Mucosa of gallbladder (tissue), 1 donor: Measurements from ENCODE around the gene TMEM86A. TPM values are rescaled to one million over a fixed set of nuclear protein-coding genes. Genes with fewer than 3 reads are reported as not detected.
A peak's percentile ranks its signal among the peaks of the same experiment; 100 is the strongest.

ENCODE experiments used
- DNase-seq: peaks from one replicate; pipeline ENCODE4 v3.0.0-alpha.2; 2020; ENCODE audit warnings: low spot score
- total RNA-seq: library from RNA; stranded (reverse); gene quantifications from one replicate; pipeline ENCODE4 v1.2.1, GENCODE V29; 2021
- donor health status: DM: no; HTN: no; CAD: no.

TMEM86A gene
- total RNA-seq, 1 donor from 2014 or later, result 20.1 TPM

- no peak for DNase-seq
These were observed 1.8 kb downstream of the TMEM86A start for GRCh38 chr11:18700375-18700774.

DNA sequence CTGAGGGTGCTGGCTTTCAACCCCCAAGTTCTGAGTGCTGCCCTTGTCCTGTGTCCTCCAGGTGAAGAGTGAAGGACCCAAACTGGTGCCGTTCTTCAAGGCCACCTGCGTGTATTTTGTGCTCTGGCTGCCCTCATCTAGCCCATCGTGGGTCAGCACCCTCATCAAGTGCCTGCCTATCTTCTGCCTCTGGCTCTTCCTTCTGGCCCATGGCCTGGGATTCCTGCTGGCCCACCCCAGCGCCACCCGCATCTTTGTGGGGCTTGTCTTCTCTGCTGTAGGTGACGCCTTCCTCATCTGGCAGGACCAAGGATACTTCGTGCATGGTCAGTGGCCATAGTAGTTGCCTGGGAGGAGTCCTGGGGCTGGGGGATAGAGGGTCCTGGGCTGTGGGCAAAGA lies 2.3 kb downstream of the TMEM86A start:
- DNase-seq, result no peak

- DNase-seq, result no peak
These were observed 3.1 kb downstream of the TMEM86A start for GRCh38 chr11:18701614-18702216.

GRCh38 chr11:18703001-18703763 lies 4.6 kb downstream of the TMEM86A start:
- DNase-seq, result no peak

GRCh38 chr11:18704045-18704645 lies 5.6 kb downstream of the TMEM86A start:
- DNase-seq, result no peak

GRCh38 chr11:18704698-18705097 lies 6.1 kb downstream of the TMEM86A start:
- DNase-seq, result no peak

DNA sequence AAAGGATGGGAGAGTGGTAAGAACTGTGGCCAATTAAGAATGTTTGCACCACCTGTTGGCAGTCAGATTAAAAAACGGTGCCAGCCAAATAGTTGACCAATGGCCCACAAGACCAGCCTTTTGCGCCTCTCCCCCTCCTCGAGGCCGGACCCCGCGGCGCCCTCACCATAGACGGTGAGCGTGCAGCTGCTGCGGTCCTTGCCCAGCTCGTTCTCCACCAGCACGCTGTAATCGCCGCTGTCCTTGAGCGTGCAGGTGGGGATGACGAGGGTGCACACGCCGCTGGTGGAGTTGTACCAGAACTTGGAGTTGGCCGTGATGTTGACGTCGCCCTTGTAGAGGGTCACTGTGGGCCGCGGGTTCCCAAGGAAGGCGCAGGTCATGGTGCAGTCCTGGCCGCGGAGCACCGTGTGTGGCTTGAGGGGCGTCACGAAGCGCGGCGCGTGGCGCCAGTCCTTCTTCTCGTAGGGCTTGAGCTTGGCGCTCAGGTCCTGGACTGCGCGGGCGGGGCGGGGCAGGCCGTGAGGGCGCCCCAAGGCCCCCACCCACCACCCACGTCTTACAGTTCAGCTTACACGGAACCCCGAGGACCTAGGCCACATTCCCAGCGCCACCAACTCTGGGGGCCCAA lies 7.2 kb downstream of the TMEM86A start:
- DNase-seq, result peak; percentile 35

DNA sequence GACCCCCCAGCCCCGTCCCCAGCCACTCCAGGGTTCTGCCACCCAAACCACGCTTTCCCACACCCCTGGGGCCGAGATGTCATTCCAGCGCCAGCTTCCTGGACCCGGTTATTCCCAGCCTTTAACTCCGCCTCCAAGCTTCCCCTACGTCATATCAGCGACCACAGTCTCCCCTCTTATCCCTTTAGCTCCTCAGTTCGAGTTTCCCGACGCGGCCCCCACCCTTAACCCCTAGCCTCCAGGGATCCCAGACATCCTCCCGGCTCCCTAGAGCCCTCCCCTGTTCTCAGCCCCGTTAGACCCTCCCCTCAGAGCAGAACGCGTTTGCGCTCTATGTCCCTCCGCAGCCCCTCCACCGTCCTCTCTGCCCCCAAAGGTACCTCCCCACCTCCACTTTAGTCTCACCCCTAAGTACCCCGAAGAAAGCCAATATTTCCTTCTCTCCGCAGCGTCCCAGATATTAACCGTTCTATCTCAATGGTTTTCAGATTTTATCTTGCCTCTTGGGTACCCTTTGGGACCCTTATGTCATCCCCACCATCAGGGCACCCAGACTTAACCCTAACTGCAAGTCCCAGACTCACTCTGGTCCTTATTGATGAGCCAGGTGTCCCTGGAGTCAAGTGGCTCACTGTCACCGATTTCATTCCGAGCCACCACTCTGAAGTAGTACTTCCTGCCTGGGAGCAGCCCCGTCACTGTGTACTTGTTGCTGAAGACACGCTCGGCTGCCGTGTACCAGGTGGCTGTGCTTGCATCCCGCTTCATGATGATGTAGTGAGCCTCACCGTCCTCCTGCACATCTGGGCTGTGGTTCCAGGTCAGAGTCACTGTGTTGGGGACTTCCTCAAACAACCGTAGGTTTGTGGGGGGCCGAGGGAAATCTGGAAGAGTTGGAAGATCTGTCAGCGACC lies 8.0 kb downstream of the TMEM86A start:
- DNase-seq, result peak; percentile 68

DNA sequence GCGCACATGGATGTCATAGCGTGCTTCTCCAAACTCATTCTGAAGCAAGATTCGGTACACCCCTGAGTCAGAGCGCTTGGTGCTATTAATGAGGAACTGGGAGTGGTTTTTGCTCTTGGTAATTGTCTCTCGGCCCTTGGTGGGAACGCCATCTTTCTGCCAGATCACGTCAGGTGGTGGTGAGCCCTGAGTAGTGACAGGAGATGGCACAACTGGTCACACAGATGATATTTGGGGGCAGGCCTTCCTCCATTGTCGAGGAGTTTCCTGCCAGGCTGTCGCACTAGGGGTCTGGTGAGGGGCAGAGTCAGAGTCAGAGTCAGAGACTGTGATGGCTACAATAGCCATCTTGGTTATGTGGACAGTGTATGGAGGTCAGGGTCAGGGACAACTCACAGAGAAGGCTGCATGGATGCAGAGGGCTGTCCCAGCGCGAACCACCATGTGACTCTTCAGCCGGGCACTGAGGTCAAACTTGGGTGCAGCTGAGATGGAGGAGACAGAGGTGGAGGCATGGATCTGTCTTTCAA lies 9.3 kb downstream of the TMEM86A start:
- DNase-seq, result no peak

DNA sequence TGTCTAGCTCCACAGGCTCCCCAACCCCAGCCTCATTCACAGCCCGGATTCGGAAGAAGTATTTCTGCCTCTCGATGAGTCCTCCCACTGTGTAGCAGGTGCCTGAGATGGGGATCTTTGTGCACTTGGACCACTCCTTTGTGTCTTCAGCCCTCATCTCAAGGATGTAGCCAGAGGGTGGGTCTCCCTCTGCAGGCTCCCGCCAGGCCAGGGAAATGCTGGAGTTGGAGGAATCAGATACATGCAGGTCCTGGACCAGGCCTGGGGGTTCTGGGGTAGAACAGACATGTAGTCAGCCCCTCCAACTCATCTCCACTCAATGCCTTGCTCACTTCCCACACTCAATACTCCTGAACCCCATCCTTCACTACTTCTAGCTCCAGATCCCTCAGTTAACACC lies 10.8 kb downstream of the TMEM86A start:
- no peak for DNase-seq

DNA sequence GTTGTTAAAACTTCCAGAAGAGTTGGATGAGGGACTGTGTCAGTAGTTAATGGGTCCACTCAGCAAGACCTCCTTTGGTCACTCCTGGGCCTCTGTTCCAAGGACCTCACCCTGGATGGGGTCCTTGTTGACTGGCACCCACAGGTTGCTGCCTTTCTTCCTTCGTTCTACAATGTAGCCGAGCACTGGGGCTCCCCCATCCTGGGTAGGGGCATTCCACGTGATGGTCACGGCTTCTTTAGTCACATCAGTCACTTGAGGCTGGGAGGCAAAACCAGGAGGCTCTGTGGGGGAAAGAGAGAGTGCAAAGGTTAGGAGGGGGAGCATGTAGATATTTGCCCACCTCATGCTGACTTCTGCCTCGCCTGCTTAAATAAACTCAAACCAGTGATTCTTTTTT lies 12.0 kb downstream of the TMEM86A start:
- no peak for DNase-seq

- no peak for DNase-seq
These were observed 15.3 kb downstream of the TMEM86A start for GRCh38 chr11:18713646-18714442.

DNA sequence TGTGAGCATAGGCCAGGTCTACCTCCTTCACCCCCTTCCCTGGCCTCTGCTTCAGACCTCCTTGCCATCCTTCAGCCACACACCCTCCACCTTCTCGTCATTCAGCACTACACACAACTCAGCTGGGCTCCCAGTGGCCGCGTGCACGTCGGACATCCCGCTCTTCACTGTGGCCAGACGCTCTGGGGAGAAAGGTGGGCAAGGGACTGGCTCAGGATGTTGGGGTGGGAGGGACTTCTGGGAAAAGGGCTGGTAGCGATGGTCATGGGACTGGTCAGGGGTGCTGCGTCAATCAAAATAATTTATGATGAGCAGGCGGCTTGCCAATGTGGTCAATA lies 15.8 kb downstream of the TMEM86A start:
- no peak for DNase-seq

- DNase-seq, result no peak
These were observed 16.9 kb downstream of the TMEM86A start for GRCh38 chr11:18715476-18715875.

GRCh38 chr11:18720091-18720807 lies 21.7 kb downstream of the TMEM86A start:
- DNase-seq, result no peak

DNA sequence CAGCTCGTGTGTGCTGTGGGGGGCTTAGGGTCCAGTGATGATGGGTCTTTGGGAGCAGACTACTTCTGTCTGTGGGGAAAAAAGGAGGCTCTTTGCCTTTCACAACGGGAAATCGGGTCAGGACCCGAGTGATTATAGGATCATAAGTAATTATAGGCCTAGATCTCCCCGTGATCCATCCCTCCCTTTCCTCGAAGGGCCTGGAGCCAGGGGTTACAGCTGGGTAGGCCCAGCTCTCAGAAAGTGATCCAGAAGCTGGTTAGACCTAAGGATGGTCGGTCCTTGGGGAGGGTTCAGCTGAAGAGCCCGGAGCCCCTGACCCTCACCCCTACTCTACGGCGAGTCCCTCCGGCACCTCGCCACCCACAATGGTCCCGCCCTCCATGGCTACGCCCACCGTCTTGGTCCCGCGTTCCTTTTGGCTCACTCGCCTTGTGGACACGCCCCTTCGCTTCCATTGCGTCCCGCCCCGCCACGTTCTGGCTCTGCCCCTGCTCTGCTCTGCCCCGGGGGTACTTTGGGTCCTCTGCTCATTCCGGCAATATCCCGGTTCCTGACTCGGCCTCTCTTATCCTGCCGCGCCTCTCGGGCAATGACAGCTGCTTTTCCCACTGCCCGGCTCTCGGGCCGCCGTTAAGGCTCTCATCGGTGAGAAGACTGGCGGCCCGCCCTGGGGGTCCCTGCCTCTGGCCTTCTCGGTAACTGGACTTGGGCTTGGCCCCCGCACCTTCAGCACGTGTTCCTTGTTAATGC lies 22.4 kb downstream of the TMEM86A start:
- DNase-seq, result peak; percentile 79

- peak; percentile 45 for DNase-seq
These were observed 23.1 kb downstream of the TMEM86A start for GRCh38 chr11:18721561-18722292.

DNA sequence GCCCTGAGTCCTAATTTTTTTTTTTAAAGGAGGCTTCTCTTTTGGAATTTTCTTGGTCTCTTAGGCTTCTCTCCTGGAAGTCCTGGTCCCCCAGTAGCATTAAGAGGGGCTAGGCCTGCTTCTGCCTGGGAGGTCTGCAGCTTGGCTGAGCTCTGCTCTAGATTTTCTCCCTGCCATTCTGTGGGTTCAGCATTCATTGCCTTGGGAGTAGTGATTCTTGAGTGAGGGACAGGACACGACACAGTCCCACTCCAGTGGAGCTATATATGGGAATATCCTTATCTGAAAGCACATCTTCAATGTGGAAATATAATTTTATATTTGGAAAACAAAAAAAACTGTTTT lies 23.7 kb downstream of the TMEM86A start:
- no peak for DNase-seq

GRCh38 chr11:18723991-18724390 lies 25.4 kb downstream of the TMEM86A start:
- DNase-seq, result no peak
